GM23338 (cell line): ENCODE results near the gene TNK2. TPM values are rescaled to one million over a fixed set of nuclear protein-coding genes. Genes with fewer than 3 reads are reported as not detected.
"Not testable (repeated sequence)": the region's sequence is repeated elsewhere in the genome, so short reads cannot be mapped to it uniquely, and the experiment has no call there.

ENCODE experiments used
- ATAC-seq: fragments of 200-7000 bp; cut with Tn5 transposase; 3 replicates; pipeline ENCODE4 v1.9.1; 2020
- DNase-seq: peaks from one replicate; pipeline ENCODE4 v3.0.0-alpha.2; 2015; ENCODE audit warnings: low spot score
- H2AFZ ChIP-seq: fragments of 200-600 bp; sonication (generic); 2 replicates; pipeline ENCODE4 v1.8.0; 2016; ENCODE audit warnings: antibody characterized with exemption, mild to moderate bottlenecking, moderate library complexity
- H3F3A ChIP-seq: fragments of 200-600 bp; sonication (generic); replicated peaks from 2 replicates; pipeline ENCODE4 v1.8.0; 2017; ENCODE audit warnings: antibody characterized with exemption, mixed run types, low read depth
- H3K27ac ChIP-seq: fragments of 200-600 bp; sonication (generic); 2 replicates; pipeline ENCODE4 v1.6.1; 2016; ENCODE audit warnings: low read depth
- H3K27me3 ChIP-seq: fragments of 200-600 bp; sonication (generic); 2 replicates; pipeline ENCODE4 v1.8.0; 2016; ENCODE audit warnings: mild to moderate bottlenecking, mixed run types, moderate library complexity; ENCODE audit not compliant: insufficient read depth
- H3K36me3 ChIP-seq: fragments of 200-600 bp; sonication (generic); 2 replicates; pipeline ENCODE4 v1.8.0; 2016; ENCODE audit warnings: mild to moderate bottlenecking; ENCODE audit not compliant: insufficient read depth
- H3K4me1 ChIP-seq: fragments of 200-600 bp; sonication (generic); 2 replicates; pipeline ENCODE4 v1.8.0; 2016; ENCODE audit warnings: mild to moderate bottlenecking, moderate library complexity; ENCODE audit not compliant: insufficient read depth
- H3K4me2 ChIP-seq: fragments of 200-600 bp; sonication (generic); 2 replicates; pipeline ENCODE4 v1.7.1; 2017; ENCODE audit warnings: mixed run types
- H3K4me3 ChIP-seq: fragments of 200-600 bp; sonication (generic); 2 replicates; pipeline ENCODE4 v1.6.1; 2016; ENCODE audit warnings: mixed run types
- H3K79me2 ChIP-seq: fragments of 200-600 bp; sonication (generic); replicated peaks from 2 replicates; pipeline ENCODE4 v1.8.0; 2017; ENCODE audit warnings: mild to moderate bottlenecking; ENCODE audit not compliant: insufficient read depth
- H3K9me2 ChIP-seq: fragments of 200-600 bp; sonication (generic); 2 replicates; pipeline ENCODE4 v1.8.0; 2017; ENCODE audit not compliant: insufficient read depth
- H4K20me1 ChIP-seq: fragments of 200-600 bp; sonication (generic); replicated peaks from 2 replicates; pipeline ENCODE4 v1.8.0; 2017; ENCODE audit warnings: mild to moderate bottlenecking; ENCODE audit not compliant: insufficient read depth
- H3K27ac Mint-ChIP-seq: 2 replicates; pipeline ENCODE4 v1.8.0; 2020; ENCODE audit warnings: inconsistent platforms, mild to moderate bottlenecking, moderate library complexity, mixed read lengths
- H3K27me3 Mint-ChIP-seq: 3 replicates; pipeline ENCODE4 v1.8.0; 2022; ENCODE audit warnings: low read depth, mild to moderate bottlenecking, moderate library complexity, mixed read lengths, inconsistent platforms; ENCODE audit not compliant: insufficient read depth, poor library complexity
- H3K36me3 Mint-ChIP-seq: 3 replicates; pipeline ENCODE4 v1.8.0; 2021; ENCODE audit warnings: low read depth, mild to moderate bottlenecking, inconsistent platforms, moderate library complexity, mixed read lengths
- H3K4me1 Mint-ChIP-seq: 3 replicates; pipeline ENCODE4 v1.8.0; 2020; ENCODE audit warnings: mild to moderate bottlenecking, inconsistent platforms, mixed read lengths
- H3K4me3 Mint-ChIP-seq: 3 replicates; pipeline ENCODE4 v1.8.0; 2021; ENCODE audit warnings: moderate library complexity, mild to moderate bottlenecking, inconsistent platforms, mixed read lengths
- H3K9me3 Mint-ChIP-seq: 3 replicates; pipeline ENCODE4 v1.8.0; 2020; ENCODE audit warnings: moderate library complexity, mild to moderate bottlenecking, inconsistent platforms, mixed read lengths
- CREB1 ChIP-seq: fragments of 250-450 bp; sonication (Bioruptor Pico); IDR thresholded peaks from 2 replicates; pipeline ENCODE4 v1.5.0; 2020; ENCODE audit warnings: low read depth, mild to moderate bottlenecking, moderate library complexity
- CTCF ChIP-seq, 2 experiments: fragments of 200-600 bp in 1 of 2; sonication (generic) in 1 of 2; conservative IDR thresholded peaks; 2 replicates each; pipeline versions ENCODE4 v1.5.1 to v1.6.1; 2016 to 2017; ENCODE audit warnings: antibody characterized with exemption in 2 of 2, low read depth in 2 of 2, mild to moderate bottlenecking in 2 of 2, moderate library complexity in 1 of 2
- ETS1 ChIP-seq: IDR thresholded peaks from 2 replicates; pipeline ENCODE4 v1.6.1; 2016; ENCODE audit warnings: antibody characterized with exemption
- EZH2 ChIP-seq: fragments of 200-600 bp; sonication (generic); IDR thresholded peaks from one replicate; pipeline ENCODE4 v1.8.0; 2017; ENCODE audit warnings: antibody characterized with exemption, mild to moderate bottlenecking, low read depth; ENCODE audit not compliant: unreplicated experiment
- EZH2phosphoT487 ChIP-seq: fragments of 200-600 bp; sonication (generic); IDR thresholded peaks from one replicate; pipeline ENCODE4 v1.8.1; 2018; ENCODE audit warnings: antibody characterized with exemption; ENCODE audit not compliant: unreplicated experiment
- NANOG ChIP-seq: IDR thresholded peaks from 2 replicates; pipeline ENCODE4 v1.6.1; 2016; ENCODE audit warnings: antibody characterized with exemption, borderline replicate concordance
- POLR2AphosphoS5 ChIP-seq: IDR thresholded peaks from 2 replicates; pipeline ENCODE4 v1.6.1; 2016; ENCODE audit warnings: antibody characterized with exemption, low read depth
- REST ChIP-seq: IDR thresholded peaks from one replicate; pipeline ENCODE4 v1.6.1; 2018; ENCODE audit warnings: antibody characterized with exemption; ENCODE audit not compliant: unreplicated experiment
- ZNF462 ChIP-seq: fragments of 250-450 bp; sonication (Bioruptor Pico); IDR thresholded peaks from 2 replicates; pipeline ENCODE4 v1.5.0; 2020; ENCODE audit warnings: mild to moderate bottlenecking, moderate library complexity
- polyA plus RNA-seq: library from polyadenylated mRNA; unstranded; fragments of >200 nt; fragmentation: Nextera tagmentation; extraction: Ambion mirVana; gene quantifications from 2 replicates; pipeline ENCODE4 v1.2.1, GENCODE V29; 2016
- total RNA-seq: library from RNA; depleted of rRNA; stranded (reverse); fragments of >200 nt; shearing (Covaris generic); gene quantifications from 2 replicates; pipeline ENCODE4 v1.2.3, GENCODE V29; 2014

TNK2 gene
- total and polyA plus RNA-seq, 2 experiments from 2014 or later: 10.0 to 22.5 TPM

- not testable (repeated sequence) for H3K36me3 ChIP-seq
Measured at GRCh38 chr3:195914146-195914545, 5.8 kb upstream of the TNK2 start.

GRCh38 chr3:195913382-195913781 is 5.0 kb upstream of the TNK2 start:
- Mint-ChIP-seq H3K27ac (no peak overlapping the region), H3K4me3 (no peak overlapping the region), H3K36me3 (no peaks in the 10 kb centered on the region), H3K9me3 (no peaks in the 10 kb centered on the region), H3K4me1 (peaks cover 25% of the 10 kb centered on the region; the same call in 2 of the 3 replicates), H3K27me3 (peaks cover 26% of the 10 kb centered on the region)
- ATAC-seq (no peak), DNase-seq (no peak)
- Histone ChIP-seq H3K79me2 (no peaks in the 10 kb centered on the region), H3K36me3 (no peaks in the 10 kb centered on the region), H3K4me3 (no peak overlapping the region), H3F3A (peaks cover 13% of the 10 kb centered on the region), H3K27me3 (no peaks in the 10 kb centered on the region), H3K4me2 (no peak overlapping the region), H4K20me1 (no peaks in the 10 kb centered on the region), H3K27ac (no peak overlapping the region), H3K9me2 (no peaks in the 10 kb centered on the region), H3K4me1 (peaks cover 14% of the 10 kb centered on the region), H2AFZ (no peak overlapping the region)
- TF ChIP-seq CTCF (conservative IDR thresholded peaks at IDR 0.05; ENCODE audit: low read depth in 2 of 2) (no peak), POLR2AphosphoS5 (no peak), EZH2 (no peak), CREB1 (CRISPR knock-in tag) (no peak), NANOG (no peak), REST (no peak), EZH2phosphoT487 (no peak), ETS1 (no peak), ZNF462 (no peak)

More at GRCh38 chr3:195914146-195914545, 5.8 kb upstream of the TNK2 start:
- H3F3A ChIP-seq: peaks cover 13% of the 10 kb centered on the region
- DNase-seq, H3K27me3 ChIP-seq, H3K36me3 Mint-ChIP-seq, H3K9me2 ChIP-seq, H3K9me3 Mint-ChIP-seq, H4K20me1 ChIP-seq, ATAC-seq, H3K79me2 ChIP-seq: not testable (repeated sequence)
- peak overlapping the region; percentile 70 for H2AFZ ChIP-seq
- H3K4me3 Mint-ChIP-seq: peak overlapping the region; percentile 65
- H3K4me2 ChIP-seq: peak overlapping the region; percentile 56
- H3K27me3 Mint-ChIP-seq: peaks cover 27% of the 10 kb centered on the region
- H3K4me1 Mint-ChIP-seq: peaks cover 24% of the 10 kb centered on the region; the same call in 2 of the 3 replicates
- H3K27ac Mint-ChIP-seq: peak overlapping the region; percentile 98
- peak overlapping the region; percentile 89 for H3K27ac ChIP-seq
- H3K4me1 ChIP-seq: peaks cover 14% of the 10 kb centered on the region
- 0 out of 2 replicates have a peak overlapping the region, but pooled peaks have one; percentile 34 for H3K4me3 ChIP-seq
